Stimulated activated CD8-positive, alpha-beta memory T cell treated with anti-CD3 and anti-CD28 coated beads, Interleukin-7, amount 100 ng/mL, for 24 hours (primary cell): Measurements from ENCODE around the gene ADARB1.

Source experiments
- DNase-seq: peaks from one replicate; pipeline ENCODE4 v3.0.0-alpha.2; 2020; ENCODE audit warnings: low read depth

The ADARB1 gene

DNA sequence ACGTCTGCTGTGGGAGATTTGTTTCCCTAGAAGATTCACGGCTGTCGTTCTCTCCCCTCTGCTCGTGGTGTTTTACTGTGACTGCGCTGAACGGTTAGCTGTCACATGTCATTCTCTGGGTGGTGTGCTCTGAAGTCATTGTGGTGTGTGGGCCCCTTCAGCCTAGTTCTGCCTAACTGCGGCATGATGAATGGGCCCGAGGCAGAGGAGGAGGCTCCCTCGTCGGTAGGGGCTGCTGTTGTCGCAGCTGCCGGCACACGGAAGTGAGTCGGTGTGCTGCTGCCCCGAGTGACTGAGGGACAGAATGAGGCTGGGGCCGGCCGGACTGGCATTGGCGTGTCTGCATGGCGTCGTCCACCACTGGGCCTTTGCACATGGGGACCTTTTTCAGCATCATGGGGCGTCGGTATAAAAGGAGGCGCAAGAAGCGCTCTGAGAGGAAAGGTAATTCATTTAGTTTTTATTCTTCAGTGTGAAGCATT lies 77.9 kb downstream of the ADARB1 start:
- DNase-seq: peak; percentile 35

DNA sequence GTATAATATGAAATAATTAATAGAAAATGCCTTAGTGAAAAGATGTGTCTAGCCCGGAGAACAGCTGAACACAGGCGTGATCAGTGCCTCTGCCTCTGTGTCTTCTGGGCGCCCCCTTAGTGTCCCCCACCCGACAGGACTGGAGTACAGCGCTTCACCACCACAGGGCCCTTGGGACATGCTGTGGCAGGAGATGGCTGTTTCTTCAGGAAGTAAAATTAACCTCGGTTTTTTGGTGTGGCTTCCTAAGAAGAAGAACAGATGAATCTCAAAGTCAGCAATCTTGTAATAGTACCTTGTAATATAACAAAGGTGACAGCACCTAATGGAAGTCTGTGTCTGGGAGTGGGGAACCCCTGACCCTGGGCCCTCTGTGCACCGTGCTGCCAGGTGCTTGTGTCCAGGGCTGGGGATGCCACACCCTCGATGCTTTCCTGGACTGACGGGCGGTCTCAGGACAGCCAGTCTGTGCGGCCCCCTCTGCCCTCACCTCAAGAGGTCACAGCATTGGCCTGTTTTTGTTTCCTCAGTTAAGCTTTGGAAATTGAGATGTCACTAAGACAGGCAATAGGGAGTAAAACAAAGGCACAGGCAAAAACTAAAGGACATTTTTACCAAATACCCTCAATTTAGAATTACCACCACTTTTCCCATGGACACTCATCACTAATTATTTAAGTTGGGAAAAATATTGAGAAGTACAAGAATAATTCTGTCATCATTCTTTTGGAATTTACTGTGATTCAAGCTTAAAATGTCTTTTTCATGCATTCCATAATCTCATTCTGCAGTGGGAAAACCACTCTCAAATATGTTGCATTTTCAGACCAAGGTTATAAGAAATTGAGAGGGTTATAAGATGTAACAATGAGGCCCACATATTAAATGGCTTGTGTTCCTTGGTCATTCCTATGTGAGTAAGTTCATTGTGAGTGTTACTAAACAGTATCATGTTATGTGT lies 79.3 kb downstream of the ADARB1 start:
- DNase-seq: no peak

DNA sequence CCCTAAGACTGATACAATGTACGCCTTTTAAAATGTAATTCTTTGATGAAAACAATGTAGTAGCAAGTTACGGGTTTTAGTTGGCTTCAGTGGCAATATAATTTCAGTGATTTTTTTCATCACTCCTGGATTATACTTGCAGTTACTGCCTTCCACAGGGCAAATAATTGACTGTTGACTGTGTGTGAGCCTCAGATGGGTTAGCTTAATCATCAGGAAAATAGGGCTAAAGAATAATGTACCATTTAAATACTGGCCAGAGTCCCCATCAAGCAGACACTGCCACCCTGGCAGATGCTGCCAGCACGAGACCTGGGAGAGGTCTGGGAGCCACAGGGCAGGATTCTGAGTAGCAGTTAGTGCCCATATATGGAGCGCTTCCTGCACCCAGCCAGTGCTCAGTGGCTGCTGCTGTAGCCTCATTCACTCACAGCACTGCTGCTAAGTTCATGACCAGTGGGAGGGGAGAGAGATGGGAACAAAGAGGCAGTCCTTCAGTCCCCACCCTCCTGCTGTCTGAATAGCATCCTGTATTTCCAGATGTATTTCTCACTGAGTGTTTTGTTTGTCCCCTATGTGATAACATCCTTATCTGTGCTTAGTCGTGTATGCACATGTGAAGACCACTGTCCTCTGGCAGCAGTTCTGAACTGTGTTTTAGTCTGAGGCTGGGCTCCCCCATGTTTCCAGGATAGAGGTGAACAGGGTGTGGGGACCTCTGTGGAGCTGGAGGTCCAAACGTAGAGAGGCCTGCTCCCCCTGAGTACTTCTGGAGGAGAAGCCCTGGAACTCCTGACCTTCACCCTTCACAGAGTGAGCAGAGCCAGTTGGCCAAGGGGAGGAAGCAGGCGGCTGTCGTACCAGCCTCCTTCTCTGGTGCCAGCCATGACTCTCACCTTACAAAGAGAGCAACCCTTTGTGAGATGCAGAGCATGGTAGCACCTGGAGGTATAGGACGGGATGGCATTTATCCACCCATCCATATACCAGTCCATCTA lies 80.4 kb downstream of the ADARB1 start:
- no peak for DNase-seq

DNA sequence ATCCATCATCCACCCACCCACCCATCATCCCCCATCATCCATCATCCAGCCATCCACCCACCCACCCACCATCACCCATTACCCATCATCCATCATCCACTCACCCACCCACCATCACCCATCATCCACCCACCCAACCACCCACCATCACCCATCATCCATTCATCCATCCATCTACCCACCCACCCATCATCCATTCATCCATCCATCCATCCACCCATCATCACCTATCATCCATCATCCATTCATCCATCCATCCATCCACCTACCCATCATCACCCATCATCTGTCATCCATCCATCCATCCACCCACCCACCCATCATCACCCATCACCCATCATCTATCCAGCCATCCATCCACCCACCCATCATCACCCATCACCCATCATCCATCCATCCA lies 81.5 kb downstream of the ADARB1 start:
- DNase-seq: no peak

DNA sequence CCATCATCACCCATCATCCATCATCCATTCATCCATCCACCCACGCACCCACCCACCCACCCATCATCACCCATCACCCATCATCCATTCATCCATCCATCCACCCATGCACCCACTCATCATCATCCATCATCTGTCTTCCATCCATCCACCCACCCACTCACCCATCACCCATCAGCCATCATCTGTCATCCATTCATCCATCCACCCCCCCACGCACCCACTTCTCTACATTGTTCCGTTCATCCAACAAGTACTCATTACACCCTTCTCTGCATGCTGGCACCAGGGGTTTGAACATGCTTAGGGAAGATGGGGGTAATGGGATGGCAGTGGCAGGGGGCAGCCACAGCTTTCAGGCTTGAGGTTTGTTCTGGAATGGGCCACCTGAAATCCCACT lies 82.1 kb downstream of the ADARB1 start:
- no peak for DNase-seq

DNA sequence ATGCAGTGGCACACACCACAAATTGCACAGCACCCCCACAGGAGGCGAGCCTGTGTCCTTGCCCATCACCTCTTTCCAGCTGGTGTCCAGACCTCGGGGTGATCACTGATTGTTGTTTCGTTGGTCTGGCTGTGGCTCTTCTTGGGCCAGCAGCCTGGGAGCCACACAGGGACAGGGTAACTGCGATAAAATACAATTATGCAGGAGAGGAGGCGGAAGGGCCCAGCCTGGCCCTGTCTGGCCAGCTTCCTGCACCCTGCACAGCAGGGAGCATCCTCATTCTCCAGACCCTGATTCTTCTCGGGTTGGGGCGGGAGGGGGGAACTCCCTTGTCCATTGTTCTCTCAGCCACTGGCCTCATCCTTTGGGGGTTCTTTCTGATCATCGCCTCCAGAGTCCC lies 83.6 kb downstream of the ADARB1 start:
- DNase-seq: no peak

DNA sequence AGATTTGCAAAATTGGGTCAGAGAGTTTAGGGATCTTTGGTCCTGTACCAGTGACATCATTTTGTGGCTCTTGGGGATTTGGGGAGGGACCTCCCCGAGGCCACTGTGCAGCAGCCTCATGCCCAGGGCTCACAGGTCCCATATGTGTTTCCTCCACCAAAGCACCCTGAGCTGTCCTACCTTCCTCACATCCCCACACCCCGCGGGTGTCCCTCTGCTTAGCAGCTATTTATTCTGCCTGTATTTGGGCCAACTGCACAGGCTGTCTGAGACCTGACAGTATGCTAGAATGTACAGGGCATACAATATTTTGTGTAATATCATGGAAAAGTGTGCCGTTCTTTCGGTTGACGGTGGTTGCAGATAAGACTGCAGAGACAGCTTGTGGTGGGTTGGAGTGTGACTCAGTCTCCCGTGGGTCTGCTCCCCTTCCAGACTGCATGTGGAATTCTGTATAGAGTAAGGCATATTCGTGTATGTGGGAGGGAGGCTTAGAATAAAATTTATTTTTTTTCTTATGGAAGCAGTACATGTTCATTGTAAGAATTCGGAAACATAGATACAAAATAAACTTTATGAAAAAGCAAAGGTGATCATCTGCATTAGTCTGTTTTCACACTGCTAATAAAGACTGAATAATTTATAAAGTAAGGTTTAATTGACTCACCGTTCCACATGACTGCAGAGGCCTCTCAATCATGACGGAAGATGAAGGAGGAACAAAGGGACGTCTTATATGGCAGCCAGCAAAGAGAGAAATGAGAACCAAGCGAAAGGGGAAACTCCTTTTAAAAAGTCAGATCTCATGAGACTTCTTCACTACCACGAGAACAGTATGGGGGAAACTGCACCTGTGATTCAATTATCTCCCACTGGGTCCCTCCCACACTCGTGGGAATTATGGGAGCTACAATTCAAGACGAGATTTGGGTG lies 84.4 kb downstream of the ADARB1 start:
- no peak for DNase-seq

DNA sequence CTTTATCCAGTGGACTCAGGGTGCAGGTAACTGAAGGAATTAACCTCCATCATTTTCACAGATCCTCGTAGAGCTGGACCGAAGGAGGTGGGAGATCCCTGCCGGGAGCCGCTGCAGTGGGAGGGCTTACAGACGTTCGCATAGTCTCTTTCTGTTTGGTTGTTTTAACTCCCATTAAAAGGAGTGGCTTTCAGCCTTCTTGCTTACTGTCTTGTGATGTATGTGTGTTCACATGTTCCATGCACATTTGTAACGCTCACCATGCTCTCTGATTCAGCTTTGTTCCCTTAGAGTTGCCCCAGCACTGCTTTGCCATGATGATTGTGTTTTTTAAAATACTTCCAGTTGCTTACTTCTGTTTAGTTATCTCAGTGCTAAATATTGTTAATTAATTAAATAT lies 85.8 kb downstream of the ADARB1 start:
- DNase-seq: no peak

DNA sequence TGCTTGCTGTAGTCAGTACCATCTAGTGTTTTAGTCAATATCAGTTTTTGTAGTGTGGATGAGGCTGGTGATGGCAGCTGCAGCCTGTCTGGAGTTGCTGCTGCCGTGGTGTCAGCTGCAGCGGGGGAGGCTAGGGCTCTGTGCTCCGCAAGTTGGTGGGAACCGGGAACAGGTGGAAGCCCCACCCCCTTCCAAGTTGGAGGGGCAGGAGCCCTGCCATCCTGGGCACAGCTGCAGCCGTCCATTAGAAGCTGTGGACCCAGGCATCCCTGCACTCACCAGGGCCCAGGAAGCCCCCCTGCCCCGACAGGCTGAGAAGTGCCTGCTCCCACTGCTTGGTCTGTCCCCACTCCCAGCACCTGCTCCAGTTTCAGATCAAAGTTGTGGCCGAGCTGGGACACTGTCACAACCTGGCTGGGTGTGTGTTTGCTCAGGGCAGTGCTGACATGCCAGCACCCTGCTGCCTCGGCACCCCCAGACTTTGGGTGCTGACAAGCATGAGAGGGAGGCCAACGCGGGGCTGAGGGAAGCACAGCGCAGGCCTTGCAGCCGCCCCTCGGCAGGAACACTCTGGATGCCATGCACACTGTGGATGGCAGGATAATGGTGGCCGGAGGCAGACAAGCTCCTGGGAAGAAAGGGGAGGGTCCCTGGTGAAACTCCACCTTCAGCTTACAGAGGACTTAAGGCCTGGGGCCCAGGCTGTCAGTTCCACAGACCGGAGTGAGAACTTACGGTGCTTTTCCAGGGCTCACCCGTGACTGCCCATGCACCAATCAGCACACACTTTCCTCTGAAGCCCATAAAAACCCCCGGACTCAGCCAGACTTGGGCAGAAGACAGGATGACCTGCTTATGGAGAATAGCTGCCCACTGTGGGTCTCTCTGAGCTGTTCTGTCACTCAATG lies 86.9 kb downstream of the ADARB1 start:
- no peak for DNase-seq

DNA sequence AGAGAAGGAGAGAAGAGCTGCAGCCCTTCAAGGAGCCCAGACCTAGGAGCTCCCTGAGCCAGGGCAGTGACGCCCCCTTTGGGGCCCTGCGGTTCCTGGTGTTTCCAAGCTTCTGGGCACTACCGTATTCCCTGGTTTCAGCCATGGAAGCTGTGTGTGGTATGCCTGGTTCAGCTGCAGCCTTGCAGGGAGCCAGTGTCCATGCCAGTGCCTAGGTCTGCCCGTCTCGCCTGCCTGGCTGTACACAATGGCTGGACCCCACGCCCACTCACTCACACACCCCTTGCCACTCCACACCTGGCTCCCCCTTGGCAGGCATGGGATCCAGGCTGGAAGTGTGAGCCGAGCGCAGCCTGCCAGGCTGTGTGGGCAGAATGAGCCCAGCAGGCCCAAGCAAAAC lies 87.7 kb downstream of the ADARB1 start:
- DNase-seq: no peak

DNA sequence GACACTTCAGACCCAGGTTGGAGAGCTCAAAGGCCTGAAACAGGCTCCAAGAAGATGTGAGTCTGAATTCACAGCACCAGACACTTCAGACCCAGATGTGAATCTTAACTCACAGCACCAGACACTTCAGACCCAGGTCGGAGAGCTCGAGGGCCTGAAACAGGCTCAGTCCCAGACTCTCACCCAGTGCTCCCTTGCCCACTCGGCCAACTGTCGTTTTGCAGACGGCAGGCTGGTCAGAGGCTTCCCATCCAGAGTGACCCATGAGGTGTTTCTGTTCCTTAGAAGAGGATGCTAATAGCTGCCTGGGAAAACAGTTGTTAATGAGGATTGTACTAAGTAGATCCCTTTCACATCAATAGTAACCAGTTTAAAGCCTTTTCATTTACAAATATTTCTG lies 88.4 kb downstream of the ADARB1 start:
- DNase-seq: no peak

DNA sequence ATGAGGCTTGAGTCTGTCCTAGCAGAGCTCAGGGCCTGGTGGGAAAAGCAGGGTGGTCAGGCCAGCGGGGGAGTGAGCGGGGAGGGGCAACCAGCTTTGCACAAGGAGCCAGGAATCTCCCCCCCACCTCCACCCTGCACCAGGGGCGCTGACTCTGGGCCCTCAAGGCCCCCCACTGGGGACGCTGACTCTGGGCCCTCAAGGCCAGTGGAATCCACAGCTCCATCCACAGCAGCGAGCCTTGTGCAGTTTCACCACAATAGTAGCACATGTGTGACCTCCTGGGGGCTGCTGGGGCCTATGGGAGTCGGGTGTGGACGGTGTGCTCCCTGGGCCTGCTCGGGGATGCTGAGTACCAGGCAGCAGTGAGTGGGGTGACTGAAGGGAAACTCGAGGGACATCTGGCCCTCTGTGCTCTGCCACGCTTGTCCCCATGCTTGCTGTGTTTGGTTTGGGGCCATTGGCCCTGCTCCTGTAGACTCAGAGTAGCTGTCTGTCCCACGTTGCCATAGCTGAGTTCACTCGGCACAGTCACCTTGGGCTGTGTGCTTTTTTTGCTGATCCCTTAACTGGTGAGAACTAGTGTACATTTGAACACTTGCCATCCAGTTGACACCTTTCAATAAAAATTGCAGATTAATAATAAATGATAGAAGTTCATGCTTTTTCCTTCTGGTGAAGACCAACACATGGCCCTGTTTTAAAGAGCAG lies 89.2 kb downstream of the ADARB1 start:
- no peak for DNase-seq

DNA sequence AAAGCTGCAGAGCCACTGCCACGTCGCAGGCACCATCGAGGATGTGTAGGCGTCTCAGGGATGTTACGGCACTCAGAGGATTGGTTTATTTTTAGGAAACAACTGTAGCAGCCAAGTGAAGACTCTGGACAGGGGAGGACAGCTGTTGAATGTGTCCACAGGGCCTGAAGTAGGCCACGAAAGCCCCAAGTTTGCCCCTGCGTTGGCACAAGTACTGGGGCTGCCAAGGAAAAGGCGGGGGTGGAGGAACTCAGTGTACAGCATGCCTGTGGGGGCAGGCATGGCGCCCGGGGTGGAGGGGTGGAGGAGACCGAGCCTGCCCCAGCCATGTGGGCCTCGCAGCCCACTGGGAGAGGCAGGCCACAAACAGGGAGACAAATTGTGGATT lies 89.7 kb downstream of the ADARB1 start:
- DNase-seq: no peak

DNA sequence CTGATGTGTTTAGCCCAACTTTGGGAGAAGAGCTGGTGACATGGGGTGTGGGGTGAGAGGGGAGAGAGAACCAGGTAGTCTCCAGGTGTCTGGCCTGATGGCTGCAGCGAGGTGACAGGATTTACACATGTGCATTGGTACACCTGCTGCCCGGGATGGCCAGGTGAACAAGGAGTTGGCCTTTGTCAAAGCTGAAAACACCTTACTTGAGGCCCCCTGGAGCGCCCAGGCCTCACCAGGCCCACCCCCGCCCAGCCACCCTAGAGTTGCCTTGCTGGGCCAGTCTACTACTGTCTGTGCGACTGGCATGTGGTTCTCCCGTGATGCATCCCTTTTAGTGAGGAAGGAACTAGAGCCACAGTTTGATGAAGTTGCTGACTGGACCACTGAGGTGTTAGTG lies 90.5 kb downstream of the ADARB1 start:
- no peak for DNase-seq

DNA sequence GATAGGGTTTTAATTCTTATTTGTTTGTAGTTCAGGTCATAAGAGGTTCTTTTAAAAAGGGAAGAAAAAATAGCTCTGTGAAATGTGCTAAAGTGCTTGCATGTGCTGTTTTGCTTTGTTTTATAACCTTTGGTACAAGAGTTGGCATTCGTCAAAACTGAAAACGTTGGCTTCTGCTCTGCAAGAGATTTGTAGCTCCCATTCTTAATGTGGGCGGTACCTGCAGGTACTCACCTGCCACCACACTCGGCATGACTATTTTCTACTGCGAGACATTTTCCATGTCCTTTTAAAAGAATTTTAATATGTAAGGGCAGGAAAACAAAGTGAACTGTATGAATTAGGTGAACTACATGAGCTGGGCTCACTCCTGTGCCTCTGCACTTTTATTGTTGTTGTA lies 92.6 kb downstream of the ADARB1 start:
- no peak for DNase-seq

DNA sequence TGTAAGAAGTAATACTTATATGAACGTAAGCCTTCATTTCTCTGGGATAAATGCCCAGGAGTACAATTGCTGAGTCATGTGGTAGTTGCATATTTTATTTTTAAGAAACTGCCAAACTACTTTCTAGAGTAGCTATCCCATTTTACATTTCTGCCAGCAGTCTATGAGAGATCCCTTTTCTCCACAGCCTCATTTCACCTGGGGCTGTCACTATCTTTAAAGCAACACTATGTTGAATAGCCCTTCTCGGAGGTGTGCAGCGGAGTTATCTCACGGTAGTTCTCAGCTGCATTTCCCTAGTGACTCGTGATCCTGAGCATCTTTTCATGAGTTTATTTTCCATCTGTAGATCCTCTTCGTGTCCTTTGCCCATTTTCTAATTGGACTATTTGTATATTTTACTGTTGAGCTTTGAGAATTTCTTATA lies 93.4 kb downstream of the ADARB1 start:
- DNase-seq: no peak

DNA sequence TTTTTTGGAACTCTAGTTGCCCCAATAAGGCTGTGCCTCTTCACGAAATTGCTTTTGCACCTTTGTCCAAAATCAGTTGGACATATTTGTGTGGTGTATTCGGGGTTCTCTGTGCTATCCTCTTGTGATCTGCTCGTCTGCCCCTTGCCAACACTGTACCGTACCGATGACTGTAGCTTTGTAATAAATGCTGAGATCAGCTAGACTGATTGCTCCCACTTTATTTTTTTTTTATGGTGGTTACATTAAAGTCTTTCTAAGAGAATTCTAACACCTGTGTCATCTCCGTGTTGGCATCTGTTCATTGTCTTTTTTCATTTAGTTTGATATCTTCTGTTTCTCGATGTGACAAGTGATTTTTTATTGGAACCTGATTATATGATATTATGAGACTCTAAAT lies 94.1 kb downstream of the ADARB1 start:
- DNase-seq: no peak

DNA sequence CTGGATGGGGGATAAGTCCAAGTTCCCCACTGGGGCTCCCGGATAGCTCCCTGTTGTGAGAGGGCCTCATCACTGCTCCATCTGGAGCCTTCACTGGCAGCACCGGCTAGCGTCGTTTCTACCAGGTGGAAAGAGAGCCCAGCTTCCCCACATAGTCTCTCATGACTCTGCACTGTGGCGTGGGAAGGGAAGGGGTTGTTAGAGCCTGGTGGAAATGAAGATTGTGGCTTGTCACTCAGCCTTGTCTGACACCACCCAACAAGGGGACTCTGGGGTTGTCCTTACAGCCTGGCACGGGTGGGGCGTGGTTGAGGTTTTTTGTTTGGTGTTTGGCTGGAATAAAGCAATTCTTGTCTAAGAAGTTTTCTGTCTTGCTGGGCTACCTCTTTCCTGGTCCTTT lies 94.6 kb downstream of the ADARB1 start:
- no peak for DNase-seq

DNA sequence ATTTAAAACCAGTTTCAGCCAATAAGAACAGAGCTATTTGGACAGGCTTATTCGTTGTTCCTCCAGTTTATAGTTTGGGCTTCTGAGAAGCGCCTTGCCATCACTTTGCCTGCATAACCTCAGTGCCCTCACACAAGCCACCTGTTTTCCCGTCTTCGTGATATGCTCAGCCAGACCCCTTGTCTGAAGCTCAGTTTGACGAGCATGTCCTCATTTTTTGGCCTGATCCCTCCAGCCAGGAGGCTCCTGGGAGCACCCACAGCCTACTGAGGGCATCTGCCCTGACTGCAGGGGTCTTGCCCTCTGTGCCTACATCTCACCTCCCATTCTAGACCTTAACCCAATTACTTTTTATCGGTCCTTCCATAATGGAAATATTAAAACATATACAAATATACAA lies 95.3 kb downstream of the ADARB1 start:
- no peak for DNase-seq

DNA sequence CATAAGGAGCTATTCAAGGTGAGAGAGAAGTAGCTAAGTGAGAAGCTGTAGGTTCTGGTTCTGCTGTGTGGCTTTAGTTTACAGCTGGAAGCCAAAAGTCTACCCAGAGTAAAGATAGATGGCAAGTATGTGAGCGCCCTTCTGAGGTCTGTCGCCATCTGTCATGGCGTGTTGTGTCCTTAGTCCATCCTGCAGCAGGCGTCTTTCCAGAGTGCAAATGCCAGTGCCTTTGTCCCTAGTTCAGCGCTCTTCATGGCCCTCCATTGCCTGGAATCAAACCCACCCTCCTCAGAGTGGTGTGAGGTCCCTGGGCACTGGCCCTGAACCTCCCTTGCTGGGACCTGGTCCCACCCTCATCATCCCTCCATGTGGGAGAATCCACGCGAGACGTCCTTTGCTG lies 96.6 kb downstream of the ADARB1 start:
- no peak for DNase-seq
